Breast epithelium (tissue), 4 donors: ENCODE data around the gene SLC38A10. TPM values are rescaled to one million over a fixed set of nuclear protein-coding genes. Genes with fewer than 3 reads are reported as not detected.

Experiments used
- DNase-seq, 2 donors: peaks; one replicate each; pipeline ENCODE4 v3.0.0-alpha.2; 2019; ENCODE audit warnings: low spot score in 2 of 2
- H3K27ac ChIP-seq, 2 donors: fragments of 200-600 bp; sonication (generic) in 1 of 2; one replicate each; pipeline ENCODE4 v1.5.1; 2016 to 2019; ENCODE audit warnings: mild to moderate bottlenecking in 1 of 2
- H3K27me3 ChIP-seq, 2 donors: fragments of 200-600 bp; sonication (generic) in 1 of 2; one replicate each; pipeline versions ENCODE4 v1.5.1 to v1.6.0; 2017 to 2019; ENCODE audit warnings: control low read depth in 1 of 2, mild to moderate bottlenecking in 1 of 2
- H3K36me3 ChIP-seq: fragments of 200-600 bp; one replicate; pipeline ENCODE4 v1.5.1; 2019
- H3K4me1 ChIP-seq, 2 donors: fragments of 200-600 bp; sonication (generic); one replicate each; pipeline ENCODE4 v1.5.1; 2016 to 2019; ENCODE audit warnings: control low read depth in 1 of 2
- H3K4me3 ChIP-seq, 3 donors: fragments of 200-600 bp; sonication (generic); 1 replicate in 2 of 3; 2 replicates in 1 of 3; pipeline ENCODE4 v1.5.1; 2016 to 2019; ENCODE audit warnings: mild to moderate bottlenecking in 3 of 3, moderate library complexity in 2 of 3
- H3K9me3 ChIP-seq, 2 donors: fragments of 200-600 bp; sonication (generic) in 1 of 2; one replicate each; pipeline ENCODE4 v1.5.1; 2016 to 2019; ENCODE audit warnings: control low read depth in 1 of 2
- POLR2A ChIP-seq: fragments of 450-650 bp; IDR thresholded peaks from one replicate; pipeline ENCODE4 v1.6.1; 2016; ENCODE audit warnings: antibody characterized with exemption, mild to moderate bottlenecking, moderate library complexity
- POLR2AphosphoS5 ChIP-seq, 3 donors: sonication (generic); formaldehyde crosslinking; IDR thresholded peaks; one replicate each; pipeline ENCODE4 v1.6.1; 2017; ENCODE audit warnings: antibody characterized with exemption in 3 of 3
- intact Hi-C: fragments of 100-400 bp; cut with DNase I; formaldehyde crosslinking; loops from one replicate; pipeline ENCODE4 v1.15.1; 2023; ENCODE audit warnings: low total_unique reads
- total RNA-seq, 3 donors: library from RNA; depleted of rRNA; stranded (reverse); fragments of >200 nt; gene quantifications; one replicate each; pipeline ENCODE4 v1.1.0, GENCODE V29; 2016
- TF ChIP-seq, protein P1 (sequence below), 3 donors: fragments of 450-650 bp; IDR thresholded peaks; one replicate each; pipeline ENCODE4 v1.5.1; 2016 to 2017; ENCODE audit warnings: antibody characterized with exemption in 3 of 3, mild to moderate bottlenecking in 3 of 3, moderate library complexity in 3 of 3

SLC38A10 gene
- total RNA-seq, 3 donors from 2014 or later, result 52.4 to 104 (median 85.2) TPM

DNA sequence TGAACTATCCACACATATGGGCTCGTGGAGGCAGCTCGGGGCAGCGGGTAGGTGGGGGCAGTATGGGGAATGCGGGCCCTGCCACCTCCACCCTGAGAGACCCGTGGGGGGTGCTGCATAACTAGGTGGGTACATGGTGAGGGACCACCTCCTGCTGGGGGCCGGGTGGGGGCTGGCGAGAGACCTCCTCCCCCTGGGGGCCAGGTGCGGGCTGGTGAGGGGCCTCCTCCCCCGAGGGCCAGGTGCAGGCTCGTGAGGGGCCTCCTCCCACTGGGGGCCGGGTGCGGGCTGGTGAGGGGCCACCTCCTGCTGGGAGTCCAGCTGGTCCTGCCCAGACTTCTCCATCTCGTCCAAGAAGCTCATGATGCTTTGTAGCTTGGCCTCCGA lies 97.7 kb downstream of the SLC38A10 start:
- TF ChIP-seq, protein P1, sequence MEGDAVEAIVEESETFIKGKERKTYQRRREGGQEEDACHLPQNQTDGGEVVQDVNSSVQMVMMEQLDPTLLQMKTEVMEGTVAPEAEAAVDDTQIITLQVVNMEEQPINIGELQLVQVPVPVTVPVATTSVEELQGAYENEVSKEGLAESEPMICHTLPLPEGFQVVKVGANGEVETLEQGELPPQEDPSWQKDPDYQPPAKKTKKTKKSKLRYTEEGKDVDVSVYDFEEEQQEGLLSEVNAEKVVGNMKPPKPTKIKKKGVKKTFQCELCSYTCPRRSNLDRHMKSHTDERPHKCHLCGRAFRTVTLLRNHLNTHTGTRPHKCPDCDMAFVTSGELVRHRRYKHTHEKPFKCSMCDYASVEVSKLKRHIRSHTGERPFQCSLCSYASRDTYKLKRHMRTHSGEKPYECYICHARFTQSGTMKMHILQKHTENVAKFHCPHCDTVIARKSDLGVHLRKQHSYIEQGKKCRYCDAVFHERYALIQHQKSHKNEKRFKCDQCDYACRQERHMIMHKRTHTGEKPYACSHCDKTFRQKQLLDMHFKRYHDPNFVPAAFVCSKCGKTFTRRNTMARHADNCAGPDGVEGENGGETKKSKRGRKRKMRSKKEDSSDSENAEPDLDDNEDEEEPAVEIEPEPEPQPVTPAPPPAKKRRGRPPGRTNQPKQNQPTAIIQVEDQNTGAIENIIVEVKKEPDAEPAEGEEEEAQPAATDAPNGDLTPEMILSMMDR (IDR thresholded peaks at IDR 0.05), result no peak
- TF ChIP-seq POLR2AphosphoS5 (IDR thresholded peaks at IDR 0.05), result no peak
- no peak for TF ChIP-seq POLR2A

DNA sequence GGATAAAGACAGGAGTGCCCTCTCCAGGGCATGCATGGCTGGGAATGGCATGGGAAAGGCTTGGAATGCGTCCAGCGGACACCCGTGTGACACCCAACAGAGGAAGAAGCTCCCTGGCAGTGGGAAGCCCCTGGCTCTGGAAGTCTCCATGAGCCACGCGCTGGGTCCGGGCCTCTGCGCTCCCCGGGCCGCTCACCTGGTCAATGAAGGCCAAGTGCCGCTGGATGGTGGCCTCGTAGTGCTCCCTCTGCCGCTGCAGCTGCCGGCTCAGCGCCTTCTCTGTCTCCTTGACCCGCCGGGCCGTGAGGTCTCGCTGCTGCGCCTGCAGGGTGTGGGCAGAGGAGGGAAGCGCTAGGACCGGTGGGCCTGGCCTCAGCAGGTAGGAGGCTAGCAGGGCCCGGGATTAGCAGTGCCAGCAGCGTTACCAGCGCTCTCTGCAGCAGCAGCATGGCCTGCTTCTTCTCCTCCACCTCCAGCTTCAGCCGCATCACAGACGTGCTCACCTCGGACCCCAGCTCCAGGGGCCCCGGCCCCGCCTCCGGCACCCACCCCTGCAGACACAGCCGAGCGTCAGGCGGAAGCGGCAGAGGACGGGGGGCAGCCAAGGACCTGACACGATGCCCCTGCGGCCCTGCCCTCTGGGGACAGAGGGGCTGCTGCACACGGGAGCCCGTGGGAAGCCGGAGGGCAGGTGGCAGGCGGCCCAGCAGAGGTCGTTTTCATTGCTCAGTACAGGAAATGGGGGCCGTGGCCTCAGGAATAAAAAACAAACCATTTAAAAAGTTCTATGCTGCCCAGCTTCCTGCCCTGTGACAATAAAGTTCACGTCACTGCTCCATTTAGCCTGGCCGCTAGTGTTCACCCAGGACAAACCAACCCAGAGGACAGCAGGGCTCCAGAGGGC lies 98.3 kb downstream of the SLC38A10 start:
- Histone ChIP-seq H3K4me1 (no peaks in the 10 kb centered on the region), H3K27ac (no peak overlapping the region), H3K36me3 (no peaks in the 10 kb centered on the region), H3K4me3 (no peak overlapping the region), H3K9me3 (no peaks in the 10 kb centered on the region), H3K27me3 (no peaks in the 10 kb centered on the region)
- intact Hi-C loops, result no loop called here
- DNase-seq, result no peak
- TF ChIP-seq, protein P1 (IDR thresholded peaks at IDR 0.05), result no peak
- TF ChIP-seq POLR2AphosphoS5 (IDR thresholded peaks at IDR 0.05), result no peak
- TF ChIP-seq POLR2A, result no peak

More for the DNA sequence above, 97.7 kb downstream of the SLC38A10 start:
- Histone ChIP-seq H3K27me3 (no peaks in the 10 kb centered on the region), H3K4me1 (no peaks in the 10 kb centered on the region), H3K36me3 (no peaks in the 10 kb centered on the region), H3K4me3 (no peak overlapping the region), H3K9me3 (no peaks in the 10 kb centered on the region), H3K27ac (no peak overlapping the region)
- intact Hi-C loops, result no loop called here
- DNase-seq, result no peak

DNA sequence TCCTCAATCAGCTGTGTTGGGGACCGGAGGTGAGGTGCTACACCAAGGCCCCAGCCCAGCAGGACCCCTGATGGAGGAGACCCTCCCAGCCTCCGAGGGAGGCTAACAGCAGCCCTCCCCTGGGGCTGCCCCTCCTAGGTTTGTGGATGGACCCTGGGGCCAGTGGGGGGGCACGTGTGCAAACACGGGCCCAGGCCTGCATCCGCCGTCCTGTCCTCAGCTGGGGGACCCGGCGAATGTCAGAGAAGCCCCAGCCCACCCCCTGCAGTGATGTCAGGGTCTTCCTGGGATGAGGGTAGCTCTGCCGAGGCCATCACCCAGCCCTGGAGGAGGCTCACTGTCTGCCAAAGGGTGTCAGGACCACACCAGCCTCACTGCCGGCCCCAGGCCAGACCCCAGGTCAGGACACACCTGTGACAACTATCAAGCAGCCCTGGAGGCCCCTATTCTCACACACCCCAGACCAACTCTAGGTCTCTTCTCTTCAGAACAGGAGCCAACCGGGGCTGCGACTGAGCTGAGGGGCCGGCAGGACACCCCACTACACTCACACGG lies 99.1 kb downstream of the SLC38A10 start:
- Histone ChIP-seq H3K4me3 (no peak overlapping the region), H3K4me1 (no peaks in the 10 kb centered on the region), H3K27ac (no peak overlapping the region), H3K36me3 (no peaks in the 10 kb centered on the region), H3K9me3 (no peaks in the 10 kb centered on the region), H3K27me3 (no peaks in the 10 kb centered on the region)
- intact Hi-C loops, result no loop called here
- TF ChIP-seq POLR2AphosphoS5 (IDR thresholded peaks at IDR 0.05) (no peak), POLR2A (no peak)
- TF ChIP-seq, protein P1 (IDR thresholded peaks at IDR 0.05), result no peak
- DNase-seq, result no peak

Other genes starting within 250 kb of the SLC38A10 start
- gene PVALEF, start 129.8 kb downstream of the SLC38A10 start, total RNA-seq, result not detected
- gene AATK, start 129.1 kb downstream of the SLC38A10 start, total RNA-seq, result under 1 TPM; under 0.01 to 0.98 (median 0.73) TPM
- gene CEP131, start 72.3 kb downstream of the SLC38A10 start, total RNA-seq, result 10 to 100 TPM in 1 of 3 donors, 1 to 10 TPM in 2; 6.9 to 12.8 (median 9.7) TPM
- gene TEPSIN, start 56.3 kb downstream of the SLC38A10 start, total RNA-seq, result 10 to 100 TPM; 33.9 to 54.3 (median 36.4) TPM
- gene NDUFAF8, start 56.0 kb downstream of the SLC38A10 start, total RNA-seq, result 10 to 100 TPM; 34.2 to 39.7 (median 35.2) TPM
- gene BAHCC1, start 100.2 kb upstream of the SLC38A10 start, total RNA-seq, result 10 to 100 TPM in 2 of 3 donors, 1 to 10 TPM in 1; 7.4 to 17.0 (median 11.7) TPM
- 1,000 to 10,000 TPM; 2,222 to 2,764 (median 2,750) TPM for gene ACTG1, start 217.5 kb upstream of the SLC38A10 start, total RNA-seq
- 1 to 10 TPM in 2 of 3 donors, under 1 TPM in 1; 0.48 to 3.2 (median 1.6) TPM for gene FSCN2, start 233.1 kb upstream of the SLC38A10 start, total RNA-seq